SJCRH30 (cell line): ENCODE results near the gene STRN4. TPM values are rescaled to one million over a fixed set of nuclear protein-coding genes. Genes with fewer than 3 reads are reported as not detected.
"Not testable (repeated sequence)": the region's sequence is repeated elsewhere in the genome, so short reads cannot be mapped to it uniquely, and the experiment has no call there.

Experiments used
- DNase-seq, 2 experiments: peaks; one replicate each; pipeline ENCODE4 v3.0.0-alpha.2; 2015 to 2020
- H3K27ac ChIP-seq: fragments of 250-450 bp; sonication (Bioruptor Pico); 2 replicates; pipeline ENCODE4 v1.5.1; 2020; ENCODE audit warnings: mild to moderate bottlenecking, moderate library complexity
- H3K27me3 ChIP-seq: fragments of 250-450 bp; sonication (Bioruptor Pico); 2 replicates; pipeline ENCODE4 v1.5.1; 2020; ENCODE audit warnings: mild to moderate bottlenecking, moderate library complexity
- H3K36me3 ChIP-seq: fragments of 250-450 bp; sonication (Bioruptor Pico); 2 replicates; pipeline ENCODE4 v1.5.1; 2020; ENCODE audit warnings: mild to moderate bottlenecking, moderate library complexity
- H3K4me1 ChIP-seq: fragments of 250-450 bp; sonication (Bioruptor Pico); 2 replicates; pipeline ENCODE4 v1.5.1; 2020; ENCODE audit warnings: mild to moderate bottlenecking, moderate library complexity
- H3K4me3 ChIP-seq: fragments of 250-450 bp; sonication (Bioruptor Pico); 2 replicates; pipeline ENCODE4 v1.5.1; 2020; ENCODE audit warnings: mild to moderate bottlenecking, moderate library complexity
- H3K9me3 ChIP-seq: fragments of 250-450 bp; sonication (Bioruptor Pico); replicated peaks from 2 replicates; pipeline ENCODE4 v1.5.1; 2020; ENCODE audit warnings: mild to moderate bottlenecking, moderate library complexity
- total RNA-seq: library from RNA; depleted of rRNA; stranded (reverse); fragments of >200 nt; shearing (Covaris generic); gene quantifications from 2 replicates; pipeline ENCODE4 v1.2.3, GENCODE V29; 2014

The STRN4 gene
- total RNA-seq, 1 experiment from 2014 or later, result 80.6 TPM

GRCh38 chr19:46782355-46783019, 36.2 kb upstream of the STRN4 start:
- Histone ChIP-seq H3K9me3 (no peaks in the 10 kb centered on the region), H3K4me1 (peaks cover 11% of the 10 kb centered on the region; the same call in 1 of the 2 replicates), H3K27ac (no peak overlapping the region), H3K27me3 (no peaks in the 10 kb centered on the region), H3K36me3 (peaks cover 19% of the 10 kb centered on the region), H3K4me3 (no peak overlapping the region)
- DNase-seq, result no peak

GRCh38 chr19:46777956-46778645, 31.9 kb upstream of the STRN4 start:
- not testable (repeated sequence) for H3K27ac ChIP-seq, DNase-seq, H3K9me3 ChIP-seq, H3K27me3 ChIP-seq, H3K4me1 ChIP-seq, H3K4me3 ChIP-seq
- H3K36me3 ChIP-seq, result peaks cover 39% of the 10 kb centered on the region

DNA sequence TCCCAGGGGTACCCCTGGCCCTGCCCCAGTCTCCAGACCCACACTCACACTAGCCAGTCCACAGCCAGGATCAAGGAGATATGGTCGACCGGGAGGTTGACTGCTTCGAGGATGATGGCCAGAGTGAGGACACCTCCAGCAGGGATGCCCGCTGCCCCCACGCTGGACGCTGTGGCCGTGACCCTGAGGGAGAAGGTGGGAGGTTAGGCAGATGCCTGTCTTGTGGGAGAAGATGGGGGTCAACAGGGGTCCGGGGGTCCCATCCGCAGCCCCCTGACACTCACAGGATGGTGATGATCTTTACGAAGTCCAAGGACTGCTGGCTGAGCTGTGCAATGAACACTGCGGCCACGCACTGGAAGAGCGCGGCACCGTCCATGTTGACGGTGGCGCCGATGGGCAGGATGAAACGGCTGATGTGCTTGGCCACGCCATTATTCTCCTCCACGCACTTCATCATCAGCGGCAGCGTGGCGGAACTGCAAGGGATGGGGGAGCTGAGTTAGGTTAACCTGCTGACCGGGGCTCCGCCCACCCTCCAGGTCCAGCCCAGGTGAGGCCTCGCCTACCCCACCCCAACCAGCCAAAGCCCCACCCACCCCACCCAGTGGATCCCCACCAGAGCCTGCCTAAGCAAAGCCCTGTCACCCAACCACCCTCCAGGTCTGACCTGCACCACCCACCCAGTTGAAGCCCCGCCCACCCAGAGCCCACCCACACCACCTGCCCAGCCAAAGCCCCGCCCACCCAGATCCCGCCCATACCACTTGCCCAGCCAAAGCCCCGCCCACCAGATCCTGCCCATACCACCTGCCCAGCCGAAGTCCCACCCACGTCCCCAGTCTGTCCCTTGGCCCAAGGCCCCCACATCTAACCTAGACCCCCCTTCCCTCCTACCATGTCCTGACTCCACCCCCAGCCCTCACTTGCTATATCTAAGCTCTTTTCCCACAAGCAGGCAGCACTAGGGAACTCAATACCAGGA, 31.0 kb upstream of the STRN4 start:
- Histone ChIP-seq H3K27ac (no peak overlapping the region), H3K36me3 (peaks cover 39% of the 10 kb centered on the region), H3K4me3 (no peak overlapping the region), H3K9me3 (no peaks in the 10 kb centered on the region), H3K4me1 (no peaks in the 10 kb centered on the region), H3K27me3 (no peaks in the 10 kb centered on the region)
- DNase-seq, result peak in 1 of 2 experiments; percentile 25

GRCh38 chr19:46775642-46776258, 29.5 kb upstream of the STRN4 start:
- DNase-seq, result no peak
- no peaks in the 10 kb centered on the region; the same call in 1 of the 2 replicates for H3K27me3 ChIP-seq
- H3K4me3 ChIP-seq, result no peak overlapping the region
- no peak overlapping the region for H3K27ac ChIP-seq
- H3K4me1 ChIP-seq, result peaks cover 4% of the 10 kb centered on the region; the same call in 1 of the 2 replicates
- peaks cover 29% of the 10 kb centered on the region for H3K36me3 ChIP-seq
- no peaks in the 10 kb centered on the region for H3K9me3 ChIP-seq

- Histone ChIP-seq H3K4me1 (peaks cover 6% of the 10 kb centered on the region; the same call in 1 of the 2 replicates), H3K4me3 (no peak overlapping the region), H3K36me3 (peaks cover 29% of the 10 kb centered on the region), H3K27me3 (no peaks in the 10 kb centered on the region; the same call in 1 of the 2 replicates), H3K9me3 (no peaks in the 10 kb centered on the region), H3K27ac (no peak overlapping the region)
- DNase-seq, result no peak
These were observed 26.8 kb upstream of the STRN4 start for GRCh38 chr19:46773018-46773399.

GRCh38 chr19:46772170-46773017, 26.1 kb upstream of the STRN4 start:
- DNase-seq, result no peak
- Histone ChIP-seq H3K36me3 (peaks cover 27% of the 10 kb centered on the region), H3K9me3 (no peaks in the 10 kb centered on the region), H3K4me1 (peaks cover 6% of the 10 kb centered on the region; the same call in 1 of the 2 replicates), H3K27me3 (no peaks in the 10 kb centered on the region; the same call in 1 of the 2 replicates), H3K4me3 (no peak overlapping the region), H3K27ac (no peak overlapping the region)

GRCh38 chr19:46768746-46769145, 22.5 kb upstream of the STRN4 start:
- not testable (repeated sequence) for H3K27ac ChIP-seq, H3K4me1 ChIP-seq, H3K4me3 ChIP-seq, H3K36me3 ChIP-seq, H3K9me3 ChIP-seq, DNase-seq, H3K27me3 ChIP-seq

GRCh38 chr19:46766569-46767317, 20.5 kb upstream of the STRN4 start:
- Histone ChIP-seq H3K27ac (no peak overlapping the region), H3K9me3 (no peaks in the 10 kb centered on the region), H3K27me3 (no peaks in the 10 kb centered on the region; the same call in 1 of the 2 replicates), H3K4me3 (no peak overlapping the region), H3K36me3 (no peaks in the 10 kb centered on the region), H3K4me1 (peaks cover 6% of the 10 kb centered on the region; the same call in 1 of the 2 replicates)
- peak; percentile 57 to 78 for DNase-seq

GRCh38 chr19:46764817-46765291, 18.6 kb upstream of the STRN4 start:
- Histone ChIP-seq H3K4me1 (no peaks in the 10 kb centered on the region), H3K27ac (no peak overlapping the region), H3K9me3 (no peaks in the 10 kb centered on the region), H3K4me3 (no peak overlapping the region), H3K27me3 (no peaks in the 10 kb centered on the region), H3K36me3 (no peaks in the 10 kb centered on the region)
- no peak for DNase-seq

- DNase-seq, result no peak
- H3K9me3 ChIP-seq, result no peaks in the 10 kb centered on the region
- H3K27ac ChIP-seq, result no peak overlapping the region
- no peaks in the 10 kb centered on the region for H3K27me3 ChIP-seq
- no peaks in the 10 kb centered on the region for H3K4me1 ChIP-seq
- no peak overlapping the region for H3K4me3 ChIP-seq
- no peaks in the 10 kb centered on the region for H3K36me3 ChIP-seq
These were observed 16.1 kb upstream of the STRN4 start for GRCh38 chr19:46762245-46762890.

- no peak for DNase-seq
- Histone ChIP-seq H3K4me3 (no peak overlapping the region), H3K27me3 (no peaks in the 10 kb centered on the region), H3K9me3 (no peaks in the 10 kb centered on the region), H3K27ac (no peak overlapping the region), H3K4me1 (no peaks in the 10 kb centered on the region), H3K36me3 (no peaks in the 10 kb centered on the region; the same call in 1 of the 2 replicates)
These were observed 15.2 kb upstream of the STRN4 start for GRCh38 chr19:46761418-46761831.

- H3K9me3 ChIP-seq, H3K27ac ChIP-seq, H3K4me3 ChIP-seq, H3K27me3 ChIP-seq, DNase-seq, H3K4me1 ChIP-seq, H3K36me3 ChIP-seq: not testable (repeated sequence)
These were observed 14.6 kb upstream of the STRN4 start for GRCh38 chr19:46760897-46761296.
